Raji (cell line): Measurements from ENCODE around the gene MGLL.

Experiments used
- POLR2A ChIP-seq: IDR thresholded peaks from 2 replicates; pipeline ENCODE4 v1.6.1; 2011; ENCODE audit warnings: low read depth, low read length, control low read depth; ENCODE audit not compliant: insufficient read depth

Gene MGLL

GRCh38 chr3:127808197-127808596 is 14.1 kb downstream of the MGLL start:
- TF ChIP-seq POLR2A: no peak

GRCh38 chr3:127805026-127805753 is 17.1 kb downstream of the MGLL start:
- no peak for TF ChIP-seq POLR2A

GRCh38 chr3:127804141-127804540 is 18.2 kb downstream of the MGLL start:
- no peak for TF ChIP-seq POLR2A

- no peak for TF ChIP-seq POLR2A
Measured at GRCh38 chr3:127803619-127804018, 18.7 kb downstream of the MGLL start.

GRCh38 chr3:127802606-127803005 is 19.7 kb downstream of the MGLL start:
- TF ChIP-seq POLR2A: no peak

GRCh38 chr3:127801731-127802313 is 20.5 kb downstream of the MGLL start:
- no peak for TF ChIP-seq POLR2A

- TF ChIP-seq POLR2A: no peak
Measured at GRCh38 chr3:127800508-127800907, 21.8 kb downstream of the MGLL start.

GRCh38 chr3:127799476-127800222 is 22.7 kb downstream of the MGLL start:
- no peak for TF ChIP-seq POLR2A

- no peak for TF ChIP-seq POLR2A
Measured at GRCh38 chr3:127798716-127799115, 23.6 kb downstream of the MGLL start.

GRCh38 chr3:127796831-127797150 is 25.5 kb downstream of the MGLL start:
- no peak for TF ChIP-seq POLR2A

GRCh38 chr3:127796045-127796830 is 26.1 kb downstream of the MGLL start:
- TF ChIP-seq POLR2A: no peak

- TF ChIP-seq POLR2A: no peak
Measured at GRCh38 chr3:127794972-127795371, 27.3 kb downstream of the MGLL start.

GRCh38 chr3:127794402-127794801 is 27.9 kb downstream of the MGLL start:
- TF ChIP-seq POLR2A: no peak

GRCh38 chr3:127792541-127793292 is 29.6 kb downstream of the MGLL start:
- TF ChIP-seq POLR2A: no peak
